WTC11 (cell line): ENCODE measurements around the gene C1QTNF8. TPM values are rescaled to one million over a fixed set of nuclear protein-coding genes. Genes with fewer than 3 reads are reported as not detected.

Experiments used
- ATAC-seq: fragments of 200-7000 bp; cut with Tn5 transposase; 2 replicates; pipeline ENCODE4 v1.10.0; 2021; ENCODE audit warnings: mild to moderate bottlenecking, moderate library complexity
- CTCF ChIA-PET: fragments of 300-600 bp; sonication (Branson Sonifier 250); formaldehyde crosslinking; loops from one replicate; lab custom pipeline; 2021; ENCODE audit warnings: antibody characterized with exemption; lab: Charles Lee
- POLR2A ChIA-PET: fragments of 350-600 bp; sonication (Branson Sonifier 250); formaldehyde crosslinking; loops from one replicate; lab custom pipeline; 2021; ENCODE audit warnings: antibody characterized with exemption; lab: Charles Lee
- DNase-seq: peaks from one replicate; pipeline ENCODE4 v3.0.0; 2021; ENCODE audit warnings: low spot score
- H3K27ac Mint-ChIP-seq: 2 replicates; pipeline ENCODE4 v1.8.0; 2021; ENCODE audit warnings: mixed read lengths
- H3K27me3 Mint-ChIP-seq: 2 replicates; pipeline ENCODE4 v1.8.0; 2021; ENCODE audit warnings: low read depth, mild to moderate bottlenecking, moderate library complexity, mixed read lengths
- H3K36me3 Mint-ChIP-seq: 2 replicates; pipeline ENCODE4 v1.8.0; 2021; ENCODE audit warnings: mixed read lengths
- H3K4me1 Mint-ChIP-seq: 2 replicates; pipeline ENCODE4 v1.8.0; 2022; ENCODE audit warnings: mixed read lengths
- H3K4me3 Mint-ChIP-seq: 2 replicates; pipeline ENCODE4 v1.8.0; 2021; ENCODE audit warnings: mild to moderate bottlenecking, moderate library complexity, mixed read lengths
- H3K9me3 Mint-ChIP-seq: 2 replicates; pipeline ENCODE4 v1.8.0; 2021; ENCODE audit warnings: mixed read lengths
- ATF1 ChIP-seq: sonication (generic); formaldehyde crosslinking; IDR thresholded peaks from 2 replicates; pipeline ENCODE4 v1.8.1; 2023; ENCODE audit warnings: mild to moderate bottlenecking, moderate library complexity, missing genetic modification reagents
- ATF2 ChIP-seq: sonication (generic); formaldehyde crosslinking; IDR thresholded peaks from 2 replicates; pipeline ENCODE4 v1.8.1; 2022; ENCODE audit warnings: low read depth, missing genetic modification reagents, borderline replicate concordance
- CBFB ChIP-seq: sonication (generic); formaldehyde crosslinking; IDR thresholded peaks from 2 replicates; pipeline ENCODE4 v1.8.1; 2022; ENCODE audit warnings: mild to moderate bottlenecking, low read depth, missing genetic modification reagents
- CDX4 ChIP-seq: fragments of 250-450 bp; sonication (Bioruptor Pico); IDR thresholded peaks from 2 replicates; pipeline ENCODE4 v1.9.0; 2021; ENCODE audit warnings: moderate library complexity, mild to moderate bottlenecking, inconsistent platforms, borderline replicate concordance
- CTCF ChIP-seq: fragments of 200-600 bp; IDR thresholded peaks from 2 replicates; pipeline ENCODE4 v1.8.0; 2022; ENCODE audit warnings: antibody characterized with exemption
- E2F5 ChIP-seq: sonication (generic); formaldehyde crosslinking; IDR thresholded peaks from 2 replicates; pipeline ENCODE4 v1.8.1; 2022; ENCODE audit warnings: mild to moderate bottlenecking, moderate library complexity, missing genetic modification reagents
- ETV6 ChIP-seq: sonication (generic); formaldehyde crosslinking; IDR thresholded peaks from 2 replicates; pipeline ENCODE4 v1.8.1; 2022; ENCODE audit warnings: mild to moderate bottlenecking, missing genetic modification reagents
- JAZF1 ChIP-seq: fragments of 250-450 bp; sonication (Bioruptor Pico); IDR thresholded peaks from 2 replicates; pipeline ENCODE4 v1.9.0; 2021; ENCODE audit warnings: moderate library complexity, mild to moderate bottlenecking, inconsistent platforms
- NFATC4 ChIP-seq: fragments of 250-450 bp; sonication (Bioruptor Pico); IDR thresholded peaks from 2 replicates; pipeline ENCODE4 v1.9.0; 2021; ENCODE audit warnings: mild to moderate bottlenecking
- NFE2L1 ChIP-seq: sonication (generic); formaldehyde crosslinking; IDR thresholded peaks from 2 replicates; pipeline ENCODE4 v1.8.1; 2023; ENCODE audit warnings: missing genetic modification reagents
- NR2C2 ChIP-seq: sonication (generic); formaldehyde crosslinking; IDR thresholded peaks from 2 replicates; pipeline ENCODE4 v1.8.0; 2022; ENCODE audit warnings: mild to moderate bottlenecking, missing genetic modification reagents
- PREB ChIP-seq: sonication (generic); formaldehyde crosslinking; IDR thresholded peaks from 2 replicates; pipeline ENCODE4 v1.8.1; 2022; ENCODE audit warnings: mild to moderate bottlenecking, missing genetic modification reagents, moderate library complexity, borderline replicate concordance
- RELA ChIP-seq: sonication (generic); formaldehyde crosslinking; IDR thresholded peaks from 2 replicates; pipeline ENCODE4 v1.8.1; 2022; ENCODE audit warnings: missing genetic modification reagents, mild to moderate bottlenecking, borderline replicate concordance
- TCF7 ChIP-seq: sonication (generic); formaldehyde crosslinking; IDR thresholded peaks from 2 replicates; pipeline ENCODE4 v1.8.0; 2022; ENCODE audit warnings: mild to moderate bottlenecking, low read depth, missing genetic modification reagents, moderate library complexity
- USF2 ChIP-seq: sonication (generic); formaldehyde crosslinking; IDR thresholded peaks from 2 replicates; pipeline ENCODE4 v1.8.1; 2023; ENCODE audit warnings: mild to moderate bottlenecking, missing genetic modification reagents, moderate library complexity
- ZNF121 ChIP-seq: sonication (generic); formaldehyde crosslinking; IDR thresholded peaks from 2 replicates; pipeline ENCODE4 v1.8.0; 2023; ENCODE audit warnings: missing genetic modification reagents
- ZNF219 ChIP-seq: sonication (generic); formaldehyde crosslinking; IDR thresholded peaks from 2 replicates; pipeline ENCODE4 v1.8.0; 2023; ENCODE audit warnings: missing genetic modification reagents, mild to moderate bottlenecking, borderline replicate concordance
- ZNF263 ChIP-seq: sonication (generic); formaldehyde crosslinking; IDR thresholded peaks from 2 replicates; pipeline ENCODE4 v1.8.1; 2022; ENCODE audit warnings: low read depth, mild to moderate bottlenecking, moderate library complexity, missing genetic modification reagents
- ZNF317 ChIP-seq: sonication (generic); formaldehyde crosslinking; IDR thresholded peaks from 2 replicates; pipeline ENCODE4 v1.8.1; 2023; ENCODE audit warnings: low read depth, mild to moderate bottlenecking, moderate library complexity, missing genetic modification reagents, borderline replicate concordance
- ZNF416 ChIP-seq: fragments of 250-450 bp; sonication (Bioruptor Pico); IDR thresholded peaks from 2 replicates; pipeline ENCODE4 v1.9.0; 2021; ENCODE audit warnings: mild to moderate bottlenecking, inconsistent platforms
- ZNF423 ChIP-seq: fragments of 250-450 bp; sonication (Bioruptor Pico); IDR thresholded peaks from 2 replicates; pipeline ENCODE4 v2.1.2; 2022; ENCODE audit warnings: mild to moderate bottlenecking, moderate library complexity
- ZSCAN18 ChIP-seq: fragments of 250-450 bp; sonication (Bioruptor Pico); IDR thresholded peaks from 2 replicates; pipeline ENCODE4 v2.1.2; 2022; ENCODE audit warnings: mild to moderate bottlenecking, moderate library complexity
- total RNA-seq: library from RNA; stranded (reverse); gene quantifications from 3 replicates; pipeline ENCODE4 v1.2.3, GENCODE V29; 2021

Gene C1QTNF8
- total RNA-seq, 1 experiment from 2014 or later = 0.13 TPM

GRCh38 chr16:1117926-1118325 is 21.9 kb upstream of the C1QTNF8 start:
- no peak for DNase-seq
- no peaks in the 10 kb centered on the region for H3K36me3 Mint-ChIP-seq
- ChIA-PET POLR2A (no interaction called here), CTCF (interaction anchor here (0.9 to 1.5 kb wide), 2 partner anchors 12 to 15 kb away, joined by 3 to 5 read pairs; no protein-coding TSS in a partner anchor)
- H3K4me3 Mint-ChIP-seq = no peak overlapping the region
- no peak overlapping the region for H3K27ac Mint-ChIP-seq
- H3K9me3 Mint-ChIP-seq = no peaks in the 10 kb centered on the region
- no peak for ATAC-seq
- peaks cover 5% of the 10 kb centered on the region; the same call in 1 of the 2 replicates for H3K27me3 Mint-ChIP-seq
- H3K4me1 Mint-ChIP-seq = no peaks in the 10 kb centered on the region
- TF ChIP-seq ATF1 (no peak), NFATC4 (CRISPR knock-in tag) (no peak), NR2C2 (no peak)

GRCh38 chr16:1117176-1117900 is 21.3 kb upstream of the C1QTNF8 start:
- DNase-seq (no peak), ATAC-seq (no peak)
- POLR2A ChIA-PET = no interaction called here
- no peak overlapping the region for H3K27ac Mint-ChIP-seq
- no peaks in the 10 kb centered on the region for H3K36me3 Mint-ChIP-seq
- H3K4me1 Mint-ChIP-seq = no peaks in the 10 kb centered on the region
- H3K4me3 Mint-ChIP-seq = no peak overlapping the region
- H3K27me3 Mint-ChIP-seq = peaks cover 5% of the 10 kb centered on the region; the same call in 1 of the 2 replicates
- TF ChIP-seq ZNF263 (no peak), CTCF (no peak), ETV6 (CRISPR knock-in tag) (no peak), ZNF317 (no peak), ZNF219 (CRISPR knock-in tag) (no peak), ZNF423 (no peak), ZSCAN18 (CRISPR knock-in tag) (no peak), CBFB (no peak), RELA (no peak), CDX4 (CRISPR knock-in tag) (no peak), ZNF121 (CRISPR knock-in tag) (no peak), PREB (no peak), ZNF416 (CRISPR knock-in tag) (no peak), JAZF1 (CRISPR knock-in tag) (no peak), TCF7 (no peak), USF2 (CRISPR knock-in tag) (no peak), NFATC4 (CRISPR knock-in tag) (no peak), ATF2 (CRISPR knock-in tag) (no peak), E2F5 (CRISPR knock-in tag) (no peak), NFE2L1 (no peak)
- CTCF ChIA-PET = interaction anchor here (0.5 to 1.5 kb wide), 3 partner anchors 11 to 18 kb away, joined by 3 to 5 read pairs (median 4); no protein-coding TSS in a partner anchor
- no peaks in the 10 kb centered on the region for H3K9me3 Mint-ChIP-seq
